BJ (cell line): ENCODE measurements around the gene NUBPL. TPM values are rescaled to one million over a fixed set of nuclear protein-coding genes. Genes with fewer than 3 reads are reported as not detected.

Experiments used
- CTCF ChIA-PET: fragments of 350-600 bp; formaldehyde crosslinking; extraction: SDS; loops from one replicate; lab custom pipeline; 2021; ENCODE audit warnings: antibody characterized with exemption, inconsistent platforms; lab: Yijun Ruan, JAX
- POLR2A ChIA-PET: fragments of 300-600 bp; sonication (Branson Sonifier 250); formaldehyde crosslinking; extraction: SDS; loops from one replicate; lab custom pipeline; 2021; ENCODE audit warnings: antibody characterized with exemption; lab: Charles Lee
- DNase-seq: peaks from one replicate; pipeline ENCODE4 v3.0.0-alpha.2; 2011; ENCODE audit warnings: low read depth
- H3K27me3 ChIP-seq: 2 replicates; pipeline ENCODE4 v1.6.0; 2011; ENCODE audit warnings: low read length; ENCODE audit not compliant: control insufficient read depth, insufficient read depth
- H3K36me3 ChIP-seq: 2 replicates; pipeline ENCODE4 v1.5.1; 2011; ENCODE audit warnings: low read length; ENCODE audit not compliant: control insufficient read depth, insufficient read depth
- H3K4me3 ChIP-seq: 2 replicates; pipeline ENCODE4 v1.5.1; 2011; ENCODE audit warnings: low read depth, mild to moderate bottlenecking, control low read depth, low read length
- CTCF ChIP-seq: IDR thresholded peaks from 2 replicates; pipeline ENCODE4 v1.5.1; 2011; ENCODE audit warnings: low read depth, mild to moderate bottlenecking, control low read depth, inconsistent platforms, low read length, moderate library complexity; ENCODE audit not compliant: insufficient read depth
- polyA plus RNA-seq: library from polyadenylated mRNA; depleted of rRNA; stranded (reverse); fragments of >200 nt; gene quantifications from 2 replicates; pipeline ENCODE4 v1.2.3, GENCODE V29; 2011

NUBPL gene
- polyA plus RNA-seq, 1 experiment: 3.3 TPM

GRCh38 chr14:31828946-31829868 lies 268.0 kb downstream of the NUBPL start:
- no peak for TF ChIP-seq CTCF
- DNase-seq: no peak
- no peaks in the 10 kb centered on the region for H3K36me3 ChIP-seq
- no peaks in the 10 kb centered on the region for H3K27me3 ChIP-seq
- no peak overlapping the region for H3K4me3 ChIP-seq
- CTCF ChIA-PET: interaction anchor here (1.4 kb wide), 2 partner anchors 14 to 18 kb away, joined by 3 read pairs; no protein-coding TSS in a partner anchor
- POLR2A ChIA-PET: interaction anchor here (0.7 kb wide), 1 partner anchor 196 kb away, joined by 3 read pairs; no protein-coding TSS in a partner anchor

GRCh38 chr14:31834616-31835015 lies 273.4 kb downstream of the NUBPL start:
- no peaks in the 10 kb centered on the region for H3K36me3 ChIP-seq
- H3K27me3 ChIP-seq: no peaks in the 10 kb centered on the region
- H3K4me3 ChIP-seq: no peak overlapping the region
- no peak for TF ChIP-seq CTCF
- ChIA-PET POLR2A (no interaction called here), CTCF (no interaction called here)
- DNase-seq: no peak

- ChIA-PET POLR2A (no interaction called here), CTCF (interaction anchor here (1.1 kb wide), 1 partner anchor 18 kb away, joined by 4 read pairs; no protein-coding TSS in a partner anchor)
- no peak for TF ChIP-seq CTCF
- no peaks in the 10 kb centered on the region for H3K36me3 ChIP-seq
- H3K4me3 ChIP-seq: no peak overlapping the region
- DNase-seq: no peak
- H3K27me3 ChIP-seq: no peaks in the 10 kb centered on the region
Measured at GRCh38 chr14:31835049-31835448, 273.8 kb downstream of the NUBPL start.

GRCh38 chr14:31837031-31837430 lies 275.8 kb downstream of the NUBPL start:
- ChIA-PET CTCF (no interaction called here), POLR2A (no interaction called here)
- no peak overlapping the region for H3K4me3 ChIP-seq
- TF ChIP-seq CTCF: no peak
- H3K36me3 ChIP-seq: no peaks in the 10 kb centered on the region
- H3K27me3 ChIP-seq: no peaks in the 10 kb centered on the region
- no peak for DNase-seq

GRCh38 chr14:31842899-31843298 lies 281.7 kb downstream of the NUBPL start:
- ChIA-PET CTCF (interaction anchor here (1.3 kb wide), 1 partner anchor 13 kb away, joined by 3 read pairs; no protein-coding TSS in a partner anchor), POLR2A (no interaction called here)
- Histone ChIP-seq H3K4me3 (no peak overlapping the region), H3K27me3 (no peaks in the 10 kb centered on the region), H3K36me3 (no peaks in the 10 kb centered on the region)
- no peak for DNase-seq
- no peak for TF ChIP-seq CTCF
